H9 (cell line): ENCODE data around the gene TECTA. TPM values are rescaled to one million over a fixed set of nuclear protein-coding genes. Genes with fewer than 3 reads are reported as not detected.

ENCODE experiments used
- DNase-seq: peaks from one replicate; pipeline ENCODE4 v3.0.0-alpha.2; 2017
- H2AFZ ChIP-seq: one replicate; pipeline ENCODE4 v1.6.1; 2013; ENCODE audit warnings: mild to moderate bottlenecking, low read length, control low read depth, moderate library complexity
- H2AK5ac ChIP-seq: 2 replicates; pipeline ENCODE4 v1.6.1; 2013; ENCODE audit warnings: low read length, control low read depth, mixed read lengths; ENCODE audit not compliant: insufficient read length
- H2BK120ac ChIP-seq: one replicate; pipeline ENCODE4 v1.6.1; 2013; ENCODE audit warnings: low read depth, mild to moderate bottlenecking, low read length, control low read depth, inconsistent platforms; ENCODE audit not compliant: poor library complexity, severe bottlenecking
- H2BK12ac ChIP-seq: 2 replicates; pipeline ENCODE4 v1.6.1; 2013; ENCODE audit warnings: low read length, control low read depth, mixed read lengths, low read depth; ENCODE audit not compliant: insufficient read length
- H2BK15ac ChIP-seq: 2 replicates; pipeline ENCODE4 v1.6.1; 2013; ENCODE audit warnings: low read depth, low read length, control low read depth
- H2BK20ac ChIP-seq: one replicate; pipeline ENCODE4 v1.6.1; 2013; ENCODE audit warnings: low read depth, mild to moderate bottlenecking, low read length, control low read depth, inconsistent platforms; ENCODE audit not compliant: poor library complexity, severe bottlenecking
- H2BK5ac ChIP-seq: 2 replicates; pipeline ENCODE4 v1.6.1; 2013; ENCODE audit warnings: low read length, control low read depth, mixed read lengths; ENCODE audit not compliant: insufficient read length
- H3K14ac ChIP-seq: 2 replicates; pipeline ENCODE4 v1.6.1; 2013; ENCODE audit warnings: low read length, control low read depth; ENCODE audit not compliant: insufficient read depth
- H3K18ac ChIP-seq: 2 replicates; pipeline ENCODE4 v1.6.1; 2013; ENCODE audit warnings: low read depth, mild to moderate bottlenecking, mixed read lengths, low read length, control low read depth; ENCODE audit not compliant: insufficient read length
- H3K23ac ChIP-seq: 2 replicates; pipeline ENCODE4 v1.6.1; 2013; ENCODE audit warnings: low read length, control low read depth, mixed read lengths, low read depth; ENCODE audit not compliant: insufficient read length
- H3K23me2 ChIP-seq: 2 replicates; pipeline ENCODE4 v1.6.1; 2013; ENCODE audit warnings: low read depth, mild to moderate bottlenecking, mixed read lengths, low read length, control low read depth; ENCODE audit not compliant: insufficient read length, poor library complexity, severe bottlenecking
- H3K27ac ChIP-seq: 2 replicates; pipeline ENCODE4 v1.5.1; 2013; ENCODE audit warnings: low read length, control low read depth, mixed read lengths, low read depth; ENCODE audit not compliant: insufficient read length
- H3K27me3 ChIP-seq: 2 replicates; pipeline ENCODE4 v1.6.1; 2013; ENCODE audit warnings: low read length, control low read depth, inconsistent platforms; ENCODE audit not compliant: insufficient read depth
- H3K4ac ChIP-seq: 2 replicates; pipeline ENCODE4 v1.6.1; 2013; ENCODE audit warnings: low read depth, mild to moderate bottlenecking, control low read depth, inconsistent platforms, low read length, moderate library complexity
- H3K4me1 ChIP-seq: 2 replicates; pipeline ENCODE4 v1.6.1; 2013; ENCODE audit warnings: low read length, control low read depth, inconsistent platforms; ENCODE audit not compliant: insufficient read depth
- H3K4me2 ChIP-seq: 2 replicates; pipeline ENCODE4 v1.6.1; 2013; ENCODE audit warnings: low read length, control low read depth, mixed read lengths; ENCODE audit not compliant: insufficient read length, insufficient read depth
- H3K56ac ChIP-seq: 2 replicates; pipeline ENCODE4 v1.6.1; 2013; ENCODE audit warnings: low read depth, mild to moderate bottlenecking, mixed read lengths, low read length, control low read depth; ENCODE audit not compliant: insufficient read length
- H3K79me1 ChIP-seq: 2 replicates; pipeline ENCODE4 v1.6.1; 2013; ENCODE audit warnings: low read depth, mild to moderate bottlenecking, moderate library complexity, low read length, control low read depth, inconsistent platforms; ENCODE audit not compliant: insufficient read depth, poor library complexity, severe bottlenecking
- H3K79me2 ChIP-seq: 2 replicates; pipeline ENCODE4 v1.6.1; 2013; ENCODE audit warnings: low read length, control low read depth, inconsistent platforms; ENCODE audit not compliant: insufficient read depth
- H3K9ac ChIP-seq: 2 replicates; pipeline ENCODE4 v1.6.1; 2013; ENCODE audit warnings: low read length, control low read depth, mixed read lengths; ENCODE audit not compliant: insufficient read length; ENCODE audit errors: extremely low read depth
- H3K9me3 ChIP-seq: one replicate; pipeline ENCODE4 v1.6.1; 2013; ENCODE audit warnings: low read depth, low read length, inconsistent platforms; ENCODE audit not compliant: control insufficient read depth
- H3T11ph ChIP-seq: one replicate; pipeline ENCODE4 v1.6.1; 2013; ENCODE audit warnings: mild to moderate bottlenecking, low read length, control low read depth, inconsistent platforms
- H4K20me1 ChIP-seq: one replicate; pipeline ENCODE4 v1.6.1; 2013; ENCODE audit not compliant: control insufficient read depth, insufficient read length, insufficient read depth
- H4K5ac ChIP-seq: 2 replicates; pipeline ENCODE4 v1.6.1; 2013; ENCODE audit warnings: low read depth, mild to moderate bottlenecking, mixed read lengths, low read length, control low read depth; ENCODE audit not compliant: insufficient read length
- H4K8ac ChIP-seq: replicated peaks from 2 replicates; pipeline ENCODE4 v1.6.1; 2013; ENCODE audit warnings: low read length, control low read depth, mixed read lengths, low read depth; ENCODE audit not compliant: insufficient read length
- H4K91ac ChIP-seq: 2 replicates; pipeline ENCODE4 v1.6.1; 2013; ENCODE audit warnings: low read depth, mild to moderate bottlenecking, moderate library complexity, mixed read lengths, low read length, control low read depth; ENCODE audit not compliant: insufficient read length
- H3K27ac Mint-ChIP-seq, 3 experiments: 2 replicates in 2 of 3; 3 replicates in 1 of 3; pipeline ENCODE4 v1.8.0; 2020 to 2021; ENCODE audit warnings: mixed read lengths in 3 of 3, mild to moderate bottlenecking in 1 of 3, moderate library complexity in 1 of 3
- H3K27me3 Mint-ChIP-seq: 2 replicates; pipeline ENCODE4 v1.8.0; 2021; ENCODE audit warnings: low read depth, mild to moderate bottlenecking, moderate library complexity, mixed read lengths
- H3K36me3 Mint-ChIP-seq, 3 experiments: 2 replicates in 2 of 3; 3 replicates in 1 of 3; pipeline ENCODE4 v1.8.0; 2020 to 2021; ENCODE audit warnings: low read depth in 3 of 3, mixed read lengths in 3 of 3; ENCODE audit not compliant: insufficient read depth in 1 of 3
- H3K4me1 Mint-ChIP-seq, 2 experiments: 2 replicates each; pipeline ENCODE4 v1.8.0; 2020; ENCODE audit warnings: mixed read lengths in 2 of 2
- H3K4me3 Mint-ChIP-seq, 2 experiments: 2 replicates in 1 of 2; 3 replicates in 1 of 2; pipeline ENCODE4 v1.8.0; 2020 to 2021; ENCODE audit warnings: mild to moderate bottlenecking in 2 of 2, mixed read lengths in 2 of 2, moderate library complexity in 1 of 2
- H3K9me3 Mint-ChIP-seq, 2 experiments: 2 replicates in 1 of 2; 3 replicates in 1 of 2; pipeline ENCODE4 v1.8.0; 2020; ENCODE audit warnings: mild to moderate bottlenecking in 2 of 2, mixed read lengths in 2 of 2, moderate library complexity in 1 of 2
- CTCF ChIP-seq: fragments of 200-600 bp; sonication (generic); conservative IDR thresholded peaks from 3 replicates; pipeline ENCODE4 v1.8.0; 2021; ENCODE audit warnings: antibody characterized with exemption, mild to moderate bottlenecking
- WGBS: extraction: QIAGEN DNeasy Blood & Tissue Kit; methylation state at CpG from one replicate; pipeline ENCODE4 v1.1.7; 2013; ENCODE audit warnings: missing lambda C conversion rate, low lambda C conversion rate, mixed read lengths; ENCODE audit not compliant: insufficient read length; ENCODE audit errors: extremely low coverage; 5-methylcytosine and 5-hydroxymethylcytosine counted together
- total RNA-seq: library from RNA; stranded (reverse); gene quantifications from 2 replicates; pipeline ENCODE4 v1.2.1, GENCODE V29; 2021

Gene TECTA
- total RNA-seq, 1 experiment from 2014 or later: 0.66 TPM

GRCh38 chr11:121199516-121199915 is 98.5 kb downstream of the TECTA start:
- no peaks in the 10 kb centered on the region for H3K27me3 Mint-ChIP-seq
- no peak overlapping the region for H2BK20ac ChIP-seq
- no peak overlapping the region for H2BK15ac ChIP-seq
- no peak for DNase-seq
- no peak overlapping the region for H3K27ac ChIP-seq
- H3K56ac ChIP-seq: no peak overlapping the region
- no peak overlapping the region for H3K23ac ChIP-seq
- H2AFZ ChIP-seq: no peak overlapping the region
- WGBS: no CpG with 5 or more reads among the region's 3 CpGs
- H3K4me3 Mint-ChIP-seq: peak overlapping the region; percentile 18 to 32; a peak in 4 of 5 replicates
- peaks cover 2% of the 10 kb centered on the region; the same call in 1 of the 2 replicates for H3K4me1 ChIP-seq
- no peak overlapping the region for H2BK120ac ChIP-seq
- no peak overlapping the region for H3K4me2 ChIP-seq
- no peak overlapping the region for H3K9ac ChIP-seq
- no peaks in the 10 kb centered on the region for H3K79me2 ChIP-seq
- H3K14ac ChIP-seq: no peak overlapping the region
- H3K27ac Mint-ChIP-seq: peak overlapping the region; percentile 88 to 98 (median 91); a peak in 5 of 7 replicates
- no peak overlapping the region for H2BK12ac ChIP-seq
- no peak overlapping the region for H4K8ac ChIP-seq
- peaks cover 0 to 4% (median 2%) of the 10 kb centered on the region in 3 experiments; a peak in 1 of 7 replicates for H3K36me3 Mint-ChIP-seq
- no peaks in the 10 kb centered on the region for H4K20me1 ChIP-seq
- no peak overlapping the region for H4K5ac ChIP-seq
- no peak overlapping the region for H3T11ph ChIP-seq
- H3K79me1 ChIP-seq: no peaks in the 10 kb centered on the region
- H3K27me3 ChIP-seq: no peaks in the 10 kb centered on the region
- TF ChIP-seq CTCF: no peak
- no peaks in the 10 kb centered on the region for H3K23me2 ChIP-seq
- no peaks in the 10 kb centered on the region for H3K9me3 Mint-ChIP-seq
- H3K4ac ChIP-seq: no peak overlapping the region
- no peak overlapping the region for H2AK5ac ChIP-seq
- no peaks in the 10 kb centered on the region for H3K9me3 ChIP-seq
- no peak overlapping the region for H4K91ac ChIP-seq
- peaks cover 34 to 41% of the 10 kb centered on the region in 2 experiments for H3K4me1 Mint-ChIP-seq
- no peak overlapping the region for H2BK5ac ChIP-seq
- no peak overlapping the region for H3K18ac ChIP-seq
